ENCODE data around the gene LYRM1. TPM values are rescaled to one million over a fixed set of nuclear protein-coding genes. Genes with fewer than 3 reads are reported as not detected.
A peak's percentile ranks its signal among the peaks of the same experiment; 100 is the strongest.

LYRM1 gene
- polyA plus RNA-seq, 3 donors, result 26.9 to 76.0 (median 61.2) TPM

DNA sequence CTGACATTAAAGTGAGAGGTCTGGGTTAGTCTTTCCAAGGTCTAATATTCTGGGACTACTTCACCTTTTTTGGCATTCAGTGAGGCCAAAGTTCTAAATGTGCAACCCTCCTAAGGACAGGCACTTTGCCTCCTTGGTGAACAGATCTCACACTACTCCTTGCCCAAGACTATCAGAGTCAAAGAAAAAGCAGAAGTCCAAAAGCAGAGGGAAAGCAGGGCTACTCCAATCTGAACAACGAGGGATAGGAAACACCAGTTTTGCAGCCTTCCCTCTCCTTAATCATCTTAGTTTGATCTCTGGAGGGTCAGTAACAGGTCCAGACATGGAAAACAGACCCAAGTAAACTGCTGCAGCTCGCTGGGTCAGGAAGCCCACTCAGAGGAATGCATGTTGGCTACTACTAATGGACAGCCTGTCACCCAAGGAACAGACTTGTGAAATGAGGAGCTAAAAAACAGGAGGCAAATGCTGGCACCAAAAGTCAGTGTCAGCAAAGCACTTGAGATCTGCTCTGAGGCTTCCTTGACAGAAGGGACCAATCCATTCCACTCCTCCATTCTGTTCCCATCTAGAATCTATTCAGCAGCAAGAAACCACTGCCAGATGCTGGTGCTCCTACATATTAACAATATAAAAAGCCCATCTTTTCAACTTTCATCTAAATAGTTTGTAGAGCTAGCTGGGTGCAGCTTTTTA, 30.3 kb upstream of the LYRM1 start:
- 47 to 77% (median 51%) methylated on average over 2 of the region's 2 CpGs for WGBS, 3 donors

DNA sequence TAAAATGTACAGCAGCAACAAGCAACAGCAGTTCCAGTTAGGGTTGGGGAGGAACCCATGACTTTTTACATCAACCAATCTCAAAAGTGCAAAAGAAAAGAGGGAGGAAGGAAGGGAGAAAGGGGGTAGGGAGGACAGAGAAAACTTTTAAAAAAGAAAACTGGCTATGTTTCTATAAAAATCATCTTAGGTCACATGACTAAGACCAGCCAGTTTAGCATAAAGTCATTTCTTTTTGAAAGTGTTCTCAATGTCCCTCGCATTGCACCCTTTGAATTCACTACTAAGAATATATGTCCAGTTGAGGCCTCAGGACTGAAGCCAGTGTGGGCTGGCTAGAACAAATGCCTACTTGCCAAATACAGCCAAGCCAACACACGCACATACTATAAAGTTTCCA, 29.3 kb upstream of the LYRM1 start:
- no peak overlapping the region for H3K27ac ChIP-seq (ENCODE audit: low read depth, low read length)
- WGBS, 3 donors, result 31 to 75% (median 38%) methylated on average over 2 of the region's 2 CpGs

More for the DNA sequence above, 30.3 kb upstream of the LYRM1 start:
- H3K27ac ChIP-seq (ENCODE audit: low read depth, low read length), result no peak overlapping the region

DNA sequence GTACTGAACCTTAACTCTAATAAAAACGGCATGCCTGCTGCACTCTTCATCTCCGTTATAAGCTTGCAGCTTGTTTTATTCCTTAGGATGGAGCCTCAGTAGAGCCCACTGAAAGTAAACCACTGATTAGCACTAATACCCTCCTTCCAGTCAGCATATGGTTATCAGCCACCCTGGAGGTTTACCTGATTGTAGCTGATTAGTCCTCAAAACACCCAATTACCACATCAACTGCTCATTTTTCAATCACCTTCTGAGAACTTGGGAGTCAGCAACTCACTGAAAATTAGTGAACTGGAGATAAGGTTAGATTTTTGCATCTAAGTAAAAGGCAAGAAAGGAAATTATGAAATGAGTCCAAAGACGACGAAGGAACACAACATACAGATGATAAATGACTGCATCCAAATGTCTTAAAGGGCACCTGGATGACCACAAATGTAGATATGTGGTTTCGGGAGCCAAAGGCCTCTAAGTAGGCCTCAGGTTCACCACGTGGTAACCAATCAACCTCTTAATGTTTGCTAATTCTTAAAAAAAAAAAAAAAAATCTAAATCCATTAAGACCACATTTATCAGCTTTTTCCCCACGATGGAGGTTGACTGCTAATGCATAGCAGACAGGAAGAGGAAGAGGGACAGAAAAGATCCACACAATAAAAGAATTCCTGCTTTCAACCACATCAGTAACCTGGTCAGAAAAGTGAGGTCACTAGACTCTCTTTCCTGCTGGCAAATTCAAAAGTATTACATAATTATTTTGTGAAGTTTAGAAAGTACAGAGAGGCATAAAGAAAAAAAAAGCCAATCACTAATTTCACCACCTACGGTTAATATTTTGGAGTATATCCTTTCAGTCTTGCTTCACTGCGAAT, 28.4 kb upstream of the LYRM1 start:
- WGBS, 3 donors, result 61 to 69% (median 65%) methylated on average over 9 of the region's 9 CpGs
- H3K27ac ChIP-seq (ENCODE audit: low read depth, low read length), result no peak overlapping the region

DNA sequence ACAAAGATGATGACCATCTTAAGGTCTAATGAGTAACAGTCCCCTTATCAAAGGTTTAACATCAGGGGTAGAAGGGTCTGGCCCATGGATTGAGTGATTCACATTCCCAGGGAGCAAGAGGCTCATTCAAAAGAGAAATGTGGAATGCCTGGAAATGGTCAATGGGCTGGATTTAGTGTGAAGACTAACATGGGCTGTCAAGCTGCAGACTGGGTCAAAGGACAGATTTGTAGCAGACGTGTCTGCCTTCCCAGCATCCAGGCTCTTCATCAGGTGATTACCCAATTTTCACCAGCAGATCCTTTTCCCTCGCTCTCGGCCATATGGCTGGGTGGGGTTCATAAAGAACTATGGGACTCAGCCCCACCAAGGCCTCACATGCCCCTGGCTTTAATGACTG, 27.2 kb upstream of the LYRM1 start:
- H3K27ac ChIP-seq (ENCODE audit: low read depth, low read length), result no peak overlapping the region
- 84 to 88% (median 88%) methylated on average over 3 of the region's 3 CpGs for WGBS, 3 donors

DNA sequence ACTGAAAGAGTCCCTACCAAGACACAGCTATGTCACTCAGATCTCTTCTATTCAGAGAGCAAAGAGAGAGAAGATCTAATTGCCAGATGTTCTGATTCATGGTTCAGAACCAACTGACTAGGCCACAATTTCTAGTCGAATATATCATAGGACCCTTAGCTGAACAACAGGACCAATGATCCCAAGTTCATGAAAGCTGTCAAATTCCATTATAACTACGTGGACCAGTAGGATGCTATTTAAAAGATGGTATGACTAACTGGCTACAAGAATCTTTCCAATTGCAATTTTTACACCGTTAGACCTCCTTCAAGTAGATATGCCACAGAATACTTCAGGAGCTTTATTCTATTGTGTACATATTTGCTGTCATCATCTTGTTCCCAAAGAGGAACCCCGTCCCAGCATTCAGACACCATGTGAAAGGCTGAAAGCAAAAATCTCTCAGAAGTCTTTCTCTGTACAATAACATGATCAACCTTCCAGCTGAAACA, 26.4 kb upstream of the LYRM1 start:
- H3K27ac ChIP-seq (ENCODE audit: low read depth, low read length), result no peak overlapping the region
- WGBS, 3 donors, result 80 to 89% (median 84%) methylated on average over 4 of the region's 4 CpGs

DNA sequence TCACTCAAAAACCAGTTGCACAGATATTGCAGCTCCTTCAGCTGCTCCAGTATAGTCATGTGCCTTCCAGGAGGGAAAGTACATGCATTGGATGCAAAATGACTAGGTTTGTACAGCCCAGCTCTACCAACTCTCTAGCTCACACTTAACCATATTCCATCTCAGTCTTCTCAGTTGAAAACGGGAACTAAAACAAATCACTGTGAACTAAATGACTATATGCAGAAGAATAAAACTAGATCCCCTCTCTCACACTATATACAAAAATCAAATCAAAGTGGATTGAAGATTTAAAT, 25.3 kb upstream of the LYRM1 start:
- H3K27ac ChIP-seq (ENCODE audit: low read depth, low read length), result no peak overlapping the region
- 75 to 93% (median 80%) methylated on average over 1 of the region's 1 CpG for WGBS, 3 donors

DNA sequence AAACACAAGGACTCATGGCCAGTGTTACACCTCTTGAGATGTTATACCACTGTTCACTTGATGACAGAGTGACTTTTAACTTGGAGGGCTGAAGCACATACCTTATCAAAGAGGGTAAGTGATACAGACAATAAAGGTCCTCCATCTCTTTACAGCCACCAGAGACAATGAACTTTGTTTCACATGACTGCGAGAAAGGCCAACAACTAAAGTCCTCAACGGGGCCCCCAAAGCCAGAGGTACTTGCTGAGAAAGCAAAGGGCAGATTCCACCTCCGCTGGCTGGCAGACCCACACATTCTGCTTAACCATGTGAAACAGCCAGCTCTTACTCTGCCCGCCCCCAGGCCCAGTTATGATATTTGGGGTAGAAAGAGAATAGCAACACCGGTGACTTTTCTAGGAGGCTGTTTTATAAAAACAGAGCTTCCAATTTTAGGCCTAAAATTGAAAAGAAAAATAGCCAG, 21.9 kb upstream of the LYRM1 start:
- WGBS, 3 donors, result 76 to 85% (median 78%) methylated on average over 5 of the region's 5 CpGs
- H3K27ac ChIP-seq (ENCODE audit: low read depth, low read length), result no peak overlapping the region

DNA sequence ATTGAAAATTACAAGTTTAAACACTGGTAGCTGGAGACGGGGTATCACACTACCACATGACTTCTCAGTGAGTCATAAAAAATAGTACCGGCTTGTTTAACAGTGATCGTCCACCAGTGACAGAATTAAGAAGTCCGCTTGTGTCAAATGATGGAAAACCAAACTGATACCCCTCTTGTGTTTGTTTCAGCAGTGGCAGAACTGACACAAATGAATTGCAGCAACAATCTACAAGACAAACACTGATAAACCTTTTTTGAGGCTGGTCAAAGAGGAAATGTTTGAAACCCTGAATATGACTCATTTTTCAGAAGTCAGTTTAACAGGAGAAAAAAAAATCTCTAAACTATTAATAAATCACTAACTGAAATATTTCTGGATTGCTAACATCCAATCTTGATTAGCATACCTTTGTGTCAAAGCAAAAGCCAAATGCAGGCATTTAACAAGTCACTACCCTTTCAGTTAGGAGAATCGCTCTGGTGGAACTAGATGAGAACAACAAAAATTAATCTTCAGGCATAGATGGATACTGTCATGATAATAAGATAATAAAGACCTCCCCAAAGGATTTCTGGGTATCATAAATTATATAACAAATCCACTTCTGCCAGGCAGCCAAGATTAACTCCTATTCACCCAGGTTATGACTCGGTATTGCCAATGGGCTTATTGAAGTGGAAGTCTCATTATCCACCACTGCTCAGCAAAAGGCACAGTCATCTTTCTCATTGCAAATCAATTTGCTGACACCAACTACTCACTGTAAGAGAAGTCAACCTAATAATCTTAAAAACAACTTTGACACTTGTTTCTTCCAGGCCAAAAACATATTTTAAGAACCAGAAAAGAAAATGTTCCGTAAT, 21.2 kb upstream of the LYRM1 start:
- H3K27ac ChIP-seq (ENCODE audit: low read depth, low read length), result no peak overlapping the region
- WGBS, 3 donors, result 36 to 53% (median 49%) methylated on average over 7 of the region's 7 CpGs

DNA sequence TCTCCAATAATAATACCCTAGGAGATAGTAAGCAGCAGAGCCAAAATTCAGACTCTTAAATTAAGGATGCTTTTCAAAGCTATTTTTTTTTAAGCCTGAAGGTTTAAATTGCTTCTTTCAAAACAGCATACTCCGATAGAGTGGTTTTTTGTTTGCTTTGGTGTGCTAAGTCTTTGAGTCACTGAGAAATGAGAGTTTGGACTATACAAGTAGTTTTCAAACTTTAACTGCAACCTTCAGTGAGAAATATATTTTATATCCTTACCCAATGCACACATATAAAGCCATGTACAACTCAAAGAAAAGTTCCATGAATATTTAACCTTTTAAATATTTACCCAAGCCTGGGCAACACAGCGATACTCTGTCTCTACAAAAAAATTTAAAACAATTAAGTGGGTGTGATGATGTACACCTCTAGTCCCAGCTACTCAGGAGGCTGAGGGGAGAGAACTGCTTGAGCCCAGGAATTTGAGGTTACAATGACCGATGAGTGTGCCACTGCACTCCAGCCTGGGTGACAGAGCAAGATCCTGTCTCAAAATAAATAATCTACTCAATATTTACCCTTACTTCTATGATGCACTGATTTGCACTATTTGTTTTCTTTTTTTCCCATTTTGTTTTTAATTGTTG, 19.6 kb upstream of the LYRM1 start:
- no peak overlapping the region for H3K27ac ChIP-seq (ENCODE audit: low read depth, low read length)
- 27 to 81% (median 66%) methylated on average over 3 of the region's 3 CpGs for WGBS, 3 donors

DNA sequence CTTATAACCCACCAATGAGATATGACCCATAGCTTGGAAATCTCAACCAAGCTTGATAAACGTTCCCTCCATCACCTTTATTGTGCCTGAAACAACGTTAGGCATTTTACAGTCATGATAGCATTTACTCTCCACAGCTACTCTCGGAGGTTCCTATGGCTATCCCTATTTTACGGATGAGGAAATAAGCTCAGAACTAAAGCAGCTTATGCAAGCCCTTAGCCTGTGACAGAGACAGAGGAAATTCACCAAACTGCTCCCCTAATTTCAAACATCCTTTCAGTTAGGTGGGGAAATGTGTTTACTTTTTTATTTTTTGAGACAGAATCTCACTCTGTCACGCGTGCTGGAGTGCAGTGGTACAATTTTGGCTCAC, 19.1 kb upstream of the LYRM1 start:
- H3K27ac ChIP-seq (ENCODE audit: low read depth, low read length), result no peak overlapping the region
- WGBS, 3 donors, result 60 to 77% (median 69%) methylated on average over 6 of the region's 6 CpGs

DNA sequence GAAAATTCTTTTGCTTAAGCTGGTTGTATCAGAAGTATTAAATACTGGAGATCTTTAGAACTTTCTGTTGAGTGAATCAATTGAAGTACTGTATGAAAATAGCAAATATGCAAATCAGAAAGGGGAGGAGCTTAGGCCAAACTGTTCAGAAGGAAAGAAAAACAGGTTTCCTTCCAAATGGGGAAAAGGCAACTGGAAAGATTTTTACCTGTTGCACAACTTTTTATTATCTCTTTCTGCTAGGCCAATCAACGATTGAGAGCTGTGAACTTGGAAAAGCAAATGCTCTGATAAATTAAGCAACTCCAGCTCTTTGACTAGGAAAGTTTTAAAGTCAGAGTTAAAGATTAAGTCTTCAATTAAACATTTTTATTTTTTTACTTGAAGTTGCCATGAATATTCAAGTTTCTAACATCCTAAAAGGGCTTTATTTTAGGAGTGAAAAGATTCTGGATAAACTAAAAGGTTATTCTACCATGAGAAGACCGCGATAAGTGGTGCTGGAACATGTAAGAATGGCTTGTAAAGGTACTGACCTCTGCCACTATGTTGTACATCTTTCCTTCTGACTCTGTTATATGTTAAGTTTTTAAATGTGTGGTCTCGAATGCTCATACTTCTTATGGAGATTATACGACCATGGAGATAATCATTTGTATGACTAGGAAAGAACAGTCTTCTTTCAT, 16.9 kb upstream of the LYRM1 start:
- 54 to 58% (median 55%) methylated on average over 5 of the region's 5 CpGs for WGBS, 3 donors
- H3K27ac ChIP-seq (ENCODE audit: low read depth, low read length), result no peak overlapping the region

DNA sequence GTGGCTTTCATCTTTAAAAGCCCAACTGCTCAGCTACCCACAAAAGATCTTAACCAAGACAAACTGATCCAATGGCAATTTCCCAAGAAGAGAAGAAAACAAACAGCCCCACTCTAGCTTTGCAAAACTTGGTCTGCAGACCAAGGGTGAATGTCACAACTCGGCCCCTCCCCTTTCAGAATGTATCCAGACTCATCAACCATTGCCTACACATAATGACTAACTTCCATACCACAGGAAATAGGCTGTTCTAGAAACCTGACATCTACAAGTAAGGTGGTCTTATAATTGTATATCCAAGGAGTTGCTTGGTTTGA, 16.4 kb upstream of the LYRM1 start:
- WGBS, 3 donors, result 35 to 51% (median 51%) methylated on average over 1 of the region's 1 CpG
- peak overlapping the region; percentile 51 for H3K27ac ChIP-seq (ENCODE audit: low read depth, low read length)

DNA sequence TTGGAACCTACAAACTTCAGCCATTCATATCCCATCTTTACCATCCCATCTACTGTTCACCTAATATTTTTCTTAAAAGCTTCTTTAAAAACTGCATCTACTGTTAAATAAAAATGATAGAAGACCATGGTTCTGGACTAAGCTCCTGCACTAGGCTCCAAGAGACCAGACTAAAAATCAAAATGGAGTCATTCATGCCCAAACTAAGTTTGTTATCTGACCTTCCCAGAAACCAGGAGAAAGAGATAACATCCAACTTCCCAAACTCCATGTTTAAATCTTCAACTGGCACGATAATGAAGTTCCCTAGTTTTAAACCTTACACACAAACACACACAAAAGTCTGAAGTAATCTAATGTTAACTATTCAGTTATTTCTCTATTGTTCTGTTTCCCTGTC, 14.3 kb upstream of the LYRM1 start:
- WGBS, 3 donors, result 0 to 66% (median 0%) methylated on average over 1 of the region's 1 CpG
- no peak overlapping the region for H3K27ac ChIP-seq (ENCODE audit: low read depth, low read length)

DNA sequence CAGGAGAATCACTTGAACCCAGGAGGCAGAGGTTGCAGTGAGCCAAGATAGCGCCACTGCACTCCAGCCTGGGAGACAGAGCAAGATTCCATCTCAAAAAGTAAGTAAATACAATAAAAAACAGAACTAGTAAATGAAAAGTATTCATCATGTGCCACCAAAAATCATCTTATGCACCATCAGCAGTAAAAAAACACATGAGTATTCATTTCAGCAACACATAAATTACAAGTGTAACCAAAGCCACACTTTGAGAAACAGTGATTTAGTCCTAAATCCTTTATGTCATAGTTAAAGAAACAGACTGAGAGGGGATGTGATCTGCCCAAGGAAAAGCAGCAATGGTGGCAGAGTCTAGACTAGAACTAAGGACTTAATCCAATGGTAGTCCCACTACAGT, 13.4 kb upstream of the LYRM1 start:
- no peak overlapping the region for H3K27ac ChIP-seq (ENCODE audit: low read depth, low read length)
- WGBS, 3 donors, result 95 to 98% (median 95%) methylated on average over 1 of the region's 1 CpG

DNA sequence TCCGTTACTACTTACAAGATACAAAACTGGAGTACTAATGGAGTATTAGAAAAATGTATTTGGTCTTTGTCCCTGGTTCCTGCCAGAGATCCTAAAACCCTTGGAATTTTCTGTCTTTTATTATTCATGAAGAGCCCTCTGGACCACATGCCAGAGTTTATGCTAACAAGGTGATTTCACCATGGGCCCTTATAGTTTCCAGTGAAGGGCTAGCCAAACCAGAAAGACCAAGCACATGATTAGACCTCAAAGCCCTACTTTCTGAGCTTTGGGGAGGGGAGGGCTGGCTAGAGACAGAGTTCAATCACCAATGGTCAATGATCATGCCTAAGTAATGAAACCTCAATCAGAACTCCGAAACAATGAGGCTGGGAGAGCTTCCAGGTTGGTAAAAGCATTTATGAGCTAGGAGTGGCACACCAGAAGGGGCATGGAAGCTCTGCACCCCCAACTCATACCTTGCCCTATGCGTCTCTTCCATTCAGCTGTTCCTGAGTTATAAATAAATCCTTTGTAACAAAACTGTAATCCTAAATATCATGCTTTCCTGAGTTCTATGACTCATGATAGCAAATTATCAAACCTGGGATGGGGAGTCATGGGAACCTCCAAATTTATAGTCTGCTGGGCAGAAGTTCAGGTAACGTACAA, 10.8 kb upstream of the LYRM1 start:
- 85 to 92% (median 88%) methylated on average over 4 of the region's 4 CpGs for WGBS, 3 donors
- no peak overlapping the region for H3K27ac ChIP-seq (ENCODE audit: low read depth, low read length)

DNA sequence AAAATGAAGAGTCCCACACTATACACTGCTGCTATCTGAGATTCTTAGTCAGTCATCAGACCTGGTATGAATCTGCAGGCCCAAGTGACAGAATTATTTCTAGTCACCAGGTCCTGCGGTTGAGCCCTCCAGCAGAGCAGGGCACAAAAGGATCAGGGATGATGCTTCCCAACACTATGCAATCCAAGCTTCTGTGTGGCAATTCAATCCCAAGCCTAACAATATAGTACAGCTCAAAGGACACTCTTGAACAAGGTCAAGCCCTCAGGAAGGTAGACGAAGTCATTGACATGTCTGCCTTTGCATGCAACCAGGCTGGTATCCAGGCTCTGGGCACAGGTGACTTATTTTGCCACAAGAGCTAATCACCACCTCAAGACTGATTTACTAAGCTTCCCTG, 6.2 kb upstream of the LYRM1 start:
- H3K27ac ChIP-seq (ENCODE audit: low read depth, low read length), result no peak overlapping the region
- 77 to 95% (median 93%) methylated on average over 2 of the region's 2 CpGs for WGBS, 3 donors

DNA sequence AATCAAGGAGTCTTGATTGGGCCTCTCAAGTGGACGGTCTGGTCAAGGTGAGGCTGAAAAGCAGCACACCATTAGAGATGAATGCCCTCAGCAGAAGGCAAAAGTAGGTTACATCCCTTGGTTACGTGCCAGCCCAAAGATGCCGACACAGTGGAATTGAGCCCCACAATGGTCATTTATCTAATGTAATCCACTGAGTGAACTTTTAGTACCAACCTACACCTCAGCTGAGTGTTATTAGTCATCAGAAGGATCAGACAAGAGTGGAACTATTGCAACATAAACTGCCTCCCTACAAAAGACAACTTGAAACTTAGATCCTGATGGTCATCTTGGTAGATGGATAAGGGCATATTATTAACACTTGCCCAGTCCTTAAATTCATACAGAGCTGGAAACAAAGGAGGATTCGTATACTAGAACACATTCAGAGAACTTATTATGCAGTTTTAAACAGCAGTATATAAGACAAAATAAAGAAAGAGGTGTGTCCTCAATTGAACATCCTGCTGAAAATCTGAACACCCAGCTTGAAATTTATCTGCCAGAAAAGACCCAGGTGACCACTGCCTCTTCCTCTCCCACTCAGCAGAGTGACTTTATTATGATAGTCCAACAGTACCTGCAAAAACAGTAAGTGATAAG, 3.2 kb upstream of the LYRM1 start:
- H3K27ac ChIP-seq (ENCODE audit: low read depth, low read length), result no peak overlapping the region
- 83 to 89% (median 87%) methylated on average over 4 of the region's 4 CpGs for WGBS, 3 donors
